ENCODE measurements around the gene EVI5.

- TF ChIP-seq POLR2A (IDR thresholded peaks at IDR 0.05) (no peak), CTCF (IDR thresholded peaks at IDR 0.05) (no peak)
Measured at GRCh38 chr1:92808381-92808780, 23.5 kb upstream of the EVI5 start.
